Stomach (tissue), 9 donors: ENCODE measurements around the gene GALM. TPM values are rescaled to one million over a fixed set of nuclear protein-coding genes. Genes with fewer than 3 reads are reported as not detected.
A peak's percentile ranks its signal among the peaks of the same experiment; 100 is the strongest.
"Not testable (repeated sequence)": the region's sequence is repeated elsewhere in the genome, so short reads cannot be mapped to it uniquely, and the experiment has no call there.

ENCODE experiments used
- DNase-seq, 2 donors: peaks; one replicate each; pipeline versions ENCODE4 v3.0.0 to v3.0.0-alpha.2; 2013 to 2019
- H3K27ac ChIP-seq, 5 donors: fragments of 200-600 bp in 4 of 5; sonication (generic) in 4 of 5; one replicate each; pipeline ENCODE4 v1.5.1; 2013 to 2019; ENCODE audit warnings: mild to moderate bottlenecking in 1 of 5, moderate library complexity in 1 of 5
- H3K27me3 ChIP-seq, 3 donors: fragments of 200-600 bp; sonication (generic); one replicate each; pipeline ENCODE4 v1.5.1; 2017 to 2019; ENCODE audit warnings: mixed run types in 1 of 3
- H3K36me3 ChIP-seq, 4 donors: fragments of 200-600 bp; sonication (generic); 1 replicate in 3 of 4; 2 replicates in 1 of 4; pipeline ENCODE4 v1.5.1; 2016 to 2019
- H3K4me1 ChIP-seq, 4 donors: fragments of 200-600 bp; sonication (generic); one replicate each; pipeline ENCODE4 v1.5.1; 2016 to 2019
- H3K4me3 ChIP-seq, 4 donors: fragments of 200-600 bp; sonication (generic) in 3 of 4; one replicate each; pipeline ENCODE4 v1.5.1; 2016 to 2019; ENCODE audit warnings: mild to moderate bottlenecking in 1 of 4
- H3K9me3 ChIP-seq, 4 donors: fragments of 200-600 bp; sonication (generic); one replicate each; pipeline ENCODE4 v1.5.1; 2016 to 2019
- EP300 ChIP-seq: sonication (generic); formaldehyde crosslinking; IDR thresholded peaks from one replicate; pipeline ENCODE4 v1.6.1; 2017; ENCODE audit warnings: antibody characterized with exemption
- POLR2A ChIP-seq, 4 donors: fragments of 450-650 bp; IDR thresholded peaks; one replicate each; pipeline ENCODE4 v1.6.1; 2016; ENCODE audit warnings: antibody characterized with exemption in 4 of 4, control low read depth in 2 of 4, mild to moderate bottlenecking in 1 of 4, moderate library complexity in 1 of 4
- POLR2AphosphoS5 ChIP-seq, 3 donors: sonication (generic); formaldehyde crosslinking; IDR thresholded peaks; one replicate each; pipeline ENCODE4 v1.6.1; 2016; ENCODE audit warnings: antibody characterized with exemption in 3 of 3
- WGBS, 5 donors: extraction: QIAGEN DNeasy Blood & Tissue Kit in 3 of 5; methylation state at CpG; one replicate each; pipeline versions ENCODE4 v1.1.5 to v1.1.7; 2013 to 2018; 5-methylcytosine and 5-hydroxymethylcytosine counted together
- intact Hi-C: fragments of 100-400 bp; cut with DNase I; formaldehyde crosslinking; loops from one replicate; pipeline ENCODE4 v1.15.1; 2023; ENCODE audit warnings: low total_unique reads
- polyA plus RNA-seq, 3 donors: library from polyadenylated mRNA; stranded (reverse); fragments of 200-250 nt; gene quantifications; one replicate each; pipeline ENCODE4 v1.2.3, GENCODE V29; 2013
- total RNA-seq, 5 donors: library from RNA; depleted of rRNA; stranded (reverse); fragments of >200 nt; gene quantifications; one replicate each; pipeline versions ENCODE4 v1.1.0 to v1.2.3, GENCODE V29; 2014 to 2016
- TF ChIP-seq, protein P1 (sequence below), 7 experiments: fragments of 450-650 bp in 4 of 7; fragments of 200-600 bp in 3 of 7; sonication (generic) in 3 of 7; IDR thresholded peaks; one replicate each; pipeline ENCODE4 v1.5.1; 2016 to 2019; ENCODE audit warnings: antibody characterized with exemption in 7 of 7, control low read depth in 2 of 7, mild to moderate bottlenecking in 1 of 7
- donor health status: healthy with polysubstance abuse.
- donor health status: Bipolar disorder and iron deficiency.
- donor health status: healthy.

GALM gene
- total and polyA plus RNA-seq, 8 donors, result 2.2 to 17.8 (median 9.3) TPM; not detected in 1

DNA sequence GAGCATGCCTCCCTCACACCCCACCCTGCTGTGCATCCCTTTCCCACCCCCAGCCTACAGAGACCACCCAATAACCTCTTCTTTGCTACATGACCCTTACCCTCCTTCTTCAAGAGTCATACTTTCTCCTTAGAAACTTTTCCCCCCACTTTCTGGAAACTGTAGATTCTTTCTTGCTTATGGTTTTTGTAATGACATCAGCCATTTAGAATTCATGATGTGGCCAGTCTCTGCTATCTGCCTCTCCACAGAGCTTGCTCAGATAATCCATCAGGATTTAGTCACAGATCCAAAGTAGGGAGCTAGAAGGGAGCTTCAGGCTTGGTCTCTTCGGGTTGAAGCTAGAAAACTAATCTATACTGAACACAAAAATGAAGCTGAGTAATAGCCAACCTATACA is 36.5 kb downstream of the GALM start:
- TF ChIP-seq EP300 (no peak), POLR2A (IDR thresholded peaks at IDR 0.05) (no peak)
- no peaks in the 10 kb centered on the region for H3K9me3 ChIP-seq
- peaks cover 0 to 13% (median 0%) of the 10 kb centered on the region in 4 donors for H3K36me3 ChIP-seq
- peak overlapping the region in 1 of 5 donors; percentile 10 for H3K27ac ChIP-seq
- no peak overlapping the region for H3K4me3 ChIP-seq
- peaks cover 0 to 17% (median 2%) of the 10 kb centered on the region in 4 donors for H3K4me1 ChIP-seq
- H3K27me3 ChIP-seq, result no peaks in the 10 kb centered on the region
- WGBS, 5 donors, result 62 to 75% (median 64%) methylated on average over 1 of the region's 1 CpG
- DNase-seq, result peak in 1 of 2 donors; percentile 42
- intact Hi-C loops, result no loop called here

DNA sequence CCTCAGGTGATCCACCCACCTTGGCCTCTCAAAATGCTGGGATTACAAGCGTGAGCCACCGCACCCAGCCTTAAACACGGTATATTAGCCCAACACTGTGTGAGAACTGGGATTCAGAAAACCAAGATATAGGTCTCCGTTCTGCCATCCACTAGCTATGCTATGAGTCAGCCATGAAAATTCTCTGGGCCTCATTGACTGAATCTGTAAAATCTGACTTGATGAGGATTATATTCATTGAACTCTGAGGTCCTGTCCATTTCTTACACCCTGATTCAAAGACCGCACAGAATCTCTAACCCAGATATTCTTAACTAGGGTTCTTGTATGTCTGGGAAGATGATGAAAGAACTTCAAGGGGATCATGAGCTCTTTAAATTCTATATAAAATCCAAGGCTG is 37.4 kb downstream of the GALM start:
- DNase-seq, H3K27ac ChIP-seq, H3K27me3 ChIP-seq, H3K4me3 ChIP-seq, H3K9me3 ChIP-seq, intact Hi-C loops: not testable (repeated sequence)
- peaks cover 0 to 17% (median 0%) of the 10 kb centered on the region in 4 donors for H3K36me3 ChIP-seq
- WGBS, 5 donors, result 95 to 98% (median 96%) methylated on average over 5 of the region's 5 CpGs
- H3K4me1 ChIP-seq, result peaks cover 0 to 17% (median 2%) of the 10 kb centered on the region in 4 donors

DNA sequence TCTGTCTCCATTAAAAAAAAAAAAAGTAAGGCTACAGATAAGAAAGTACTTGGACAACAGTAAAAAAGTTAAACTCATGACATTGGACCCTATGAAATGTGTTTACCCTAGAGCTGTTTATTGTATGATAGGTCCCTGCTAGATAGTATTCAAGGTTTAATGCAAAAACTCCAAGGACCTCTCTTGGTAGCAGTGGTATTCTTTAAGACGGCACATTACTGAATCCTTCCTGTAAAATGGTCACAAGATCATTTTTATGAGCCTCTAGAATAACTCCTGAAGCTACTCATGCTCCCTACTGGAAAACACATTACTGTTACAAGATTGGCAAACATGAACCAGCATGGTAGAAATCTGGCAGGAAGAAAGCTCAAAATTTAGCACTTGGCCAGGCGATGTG is 38.8 kb downstream of the GALM start:
- no peaks in the 10 kb centered on the region for H3K9me3 ChIP-seq
- WGBS, 5 donors, result 65 to 83% (median 80%) methylated on average over 2 of the region's 2 CpGs
- intact Hi-C loops, result no loop called here
- peaks cover 0 to 17% (median 2%) of the 10 kb centered on the region in 4 donors for H3K4me1 ChIP-seq
- no peaks in the 10 kb centered on the region for H3K27me3 ChIP-seq
- DNase-seq, result no peak
- TF ChIP-seq, protein P1, sequence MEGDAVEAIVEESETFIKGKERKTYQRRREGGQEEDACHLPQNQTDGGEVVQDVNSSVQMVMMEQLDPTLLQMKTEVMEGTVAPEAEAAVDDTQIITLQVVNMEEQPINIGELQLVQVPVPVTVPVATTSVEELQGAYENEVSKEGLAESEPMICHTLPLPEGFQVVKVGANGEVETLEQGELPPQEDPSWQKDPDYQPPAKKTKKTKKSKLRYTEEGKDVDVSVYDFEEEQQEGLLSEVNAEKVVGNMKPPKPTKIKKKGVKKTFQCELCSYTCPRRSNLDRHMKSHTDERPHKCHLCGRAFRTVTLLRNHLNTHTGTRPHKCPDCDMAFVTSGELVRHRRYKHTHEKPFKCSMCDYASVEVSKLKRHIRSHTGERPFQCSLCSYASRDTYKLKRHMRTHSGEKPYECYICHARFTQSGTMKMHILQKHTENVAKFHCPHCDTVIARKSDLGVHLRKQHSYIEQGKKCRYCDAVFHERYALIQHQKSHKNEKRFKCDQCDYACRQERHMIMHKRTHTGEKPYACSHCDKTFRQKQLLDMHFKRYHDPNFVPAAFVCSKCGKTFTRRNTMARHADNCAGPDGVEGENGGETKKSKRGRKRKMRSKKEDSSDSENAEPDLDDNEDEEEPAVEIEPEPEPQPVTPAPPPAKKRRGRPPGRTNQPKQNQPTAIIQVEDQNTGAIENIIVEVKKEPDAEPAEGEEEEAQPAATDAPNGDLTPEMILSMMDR (IDR thresholded peaks at IDR 0.05), result no peak
- TF ChIP-seq EP300, result no peak
- no peak overlapping the region for H3K27ac ChIP-seq
- no peak overlapping the region for H3K4me3 ChIP-seq
- peaks cover 0 to 17% (median 0%) of the 10 kb centered on the region in 4 donors for H3K36me3 ChIP-seq

DNA sequence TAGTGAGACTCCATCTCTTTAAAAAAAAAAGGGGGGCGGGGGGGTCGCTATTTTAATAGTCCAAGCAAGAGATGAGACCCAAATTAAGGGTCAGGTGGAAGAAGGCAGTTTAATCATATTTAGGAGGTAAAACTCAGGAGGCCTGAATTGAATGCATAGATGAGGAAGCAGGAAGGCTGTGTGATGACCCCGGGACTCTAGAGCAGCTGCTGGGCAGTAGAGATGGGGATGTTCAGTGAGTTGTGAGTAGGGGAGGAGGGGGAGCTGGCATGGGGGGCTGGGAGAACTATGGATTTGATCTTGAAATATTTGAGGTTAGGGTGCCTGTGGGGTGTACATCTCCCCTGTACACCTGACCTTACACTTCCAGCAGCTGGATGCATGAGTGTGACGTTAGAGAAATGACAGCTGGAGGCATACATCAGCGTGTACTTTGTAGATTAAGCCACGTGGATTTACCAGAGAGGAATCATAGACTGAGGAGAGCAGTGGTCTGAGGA is 41.0 kb downstream of the GALM start:
- intact Hi-C loops, result no loop called here
- H3K9me3 ChIP-seq, result no peaks in the 10 kb centered on the region
- WGBS, 5 donors, result 82 to 93% (median 85%) methylated on average over 6 of the region's 6 CpGs
- no peak for DNase-seq
- no peak overlapping the region for H3K27ac ChIP-seq
- no peak overlapping the region for H3K4me3 ChIP-seq
- no peaks in the 10 kb centered on the region for H3K27me3 ChIP-seq
- peaks cover 0 to 6% (median 0%) of the 10 kb centered on the region in 4 donors for H3K4me1 ChIP-seq
- H3K36me3 ChIP-seq, result peaks cover 5 to 17% (median 7%) of the 10 kb centered on the region in 4 donors
- TF ChIP-seq EP300, result no peak
- no peak for TF ChIP-seq POLR2A (IDR thresholded peaks at IDR 0.05)
- TF ChIP-seq, protein P1 (IDR thresholded peaks at IDR 0.05), result no peak
- no peak for TF ChIP-seq POLR2AphosphoS5 (IDR thresholded peaks at IDR 0.05)

DNA sequence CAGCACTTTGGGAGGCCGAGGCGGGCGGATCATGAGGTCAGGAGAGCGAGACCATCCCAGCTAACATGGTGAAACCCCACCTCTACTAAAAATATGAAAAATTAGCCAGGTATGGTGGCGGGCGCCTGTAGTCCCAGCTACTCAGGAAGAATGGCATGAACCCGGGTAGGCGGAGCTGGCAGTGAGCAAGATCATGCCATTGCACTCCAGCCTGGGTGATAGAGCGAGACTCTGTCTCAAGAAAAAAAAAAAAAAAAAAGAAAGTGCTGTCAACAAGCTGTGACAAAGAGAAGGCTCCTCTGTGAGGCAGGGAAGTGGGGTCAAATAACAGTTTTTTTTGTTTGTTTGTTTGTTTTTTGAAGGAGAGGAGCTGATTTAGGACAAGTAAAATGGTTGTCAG is 42.6 kb downstream of the GALM start:
- H3K27ac ChIP-seq, H3K4me1 ChIP-seq, H3K4me3 ChIP-seq, DNase-seq, H3K27me3 ChIP-seq, intact Hi-C loops, H3K9me3 ChIP-seq: not testable (repeated sequence)
- H3K36me3 ChIP-seq, result peaks cover 6 to 17% (median 10%) of the 10 kb centered on the region in 4 donors
- WGBS, 5 donors, result 85 to 97% (median 90%) methylated on average over 9 of the region's 9 CpGs

DNA sequence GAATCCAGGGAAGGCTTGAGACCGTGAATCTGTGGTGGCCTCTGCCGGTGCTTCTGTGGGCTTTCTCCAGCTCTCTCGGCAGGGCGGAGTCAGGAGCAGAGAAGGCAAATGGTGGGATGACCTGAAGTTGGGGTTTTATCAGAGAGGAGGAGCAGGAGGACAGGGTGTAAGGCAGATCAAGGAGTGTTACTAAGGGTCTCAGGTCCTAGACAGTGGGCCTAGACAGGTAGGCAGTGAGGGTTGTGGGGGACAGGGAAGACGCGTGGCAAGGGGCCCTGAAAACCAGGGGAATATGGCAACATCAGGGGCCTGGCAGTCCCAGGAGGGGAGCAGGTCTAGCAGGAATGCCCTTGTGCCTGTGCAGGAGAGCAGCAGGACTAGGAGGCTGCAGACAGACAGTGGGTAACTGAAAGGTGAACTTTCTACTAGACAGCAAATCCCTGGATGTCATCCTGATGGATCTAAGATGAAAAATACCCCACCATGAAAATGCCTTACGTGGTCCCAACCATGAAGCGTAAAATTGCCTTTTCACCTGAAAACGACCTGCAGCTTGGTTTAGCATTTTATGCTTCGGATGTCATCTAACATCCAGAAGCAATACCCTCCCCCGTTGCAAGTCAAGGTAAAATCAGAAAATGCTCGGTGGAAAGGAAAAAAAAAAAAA is 43.1 kb downstream of the GALM start:
- TF ChIP-seq EP300, result no peak
- TF ChIP-seq, protein P1 (IDR thresholded peaks at IDR 0.05), result no peak
- no peak for TF ChIP-seq POLR2AphosphoS5 (IDR thresholded peaks at IDR 0.05)
- TF ChIP-seq POLR2A (IDR thresholded peaks at IDR 0.05), result no peak
- peaks cover 6 to 17% (median 10%) of the 10 kb centered on the region in 4 donors for H3K36me3 ChIP-seq
- no peak overlapping the region for H3K27ac ChIP-seq
- 83 to 88% (median 85%) methylated on average over 12 of the region's 12 CpGs for WGBS, 5 donors
- no peak overlapping the region for H3K4me3 ChIP-seq
- peaks cover 0 to 6% (median 0%) of the 10 kb centered on the region in 4 donors for H3K4me1 ChIP-seq
- H3K9me3 ChIP-seq, result no peaks in the 10 kb centered on the region
- no peaks in the 10 kb centered on the region for H3K27me3 ChIP-seq
- no peak for DNase-seq
- intact Hi-C loops, result no loop called here
